ENCODE data around the gene MECP2.

DNA sequence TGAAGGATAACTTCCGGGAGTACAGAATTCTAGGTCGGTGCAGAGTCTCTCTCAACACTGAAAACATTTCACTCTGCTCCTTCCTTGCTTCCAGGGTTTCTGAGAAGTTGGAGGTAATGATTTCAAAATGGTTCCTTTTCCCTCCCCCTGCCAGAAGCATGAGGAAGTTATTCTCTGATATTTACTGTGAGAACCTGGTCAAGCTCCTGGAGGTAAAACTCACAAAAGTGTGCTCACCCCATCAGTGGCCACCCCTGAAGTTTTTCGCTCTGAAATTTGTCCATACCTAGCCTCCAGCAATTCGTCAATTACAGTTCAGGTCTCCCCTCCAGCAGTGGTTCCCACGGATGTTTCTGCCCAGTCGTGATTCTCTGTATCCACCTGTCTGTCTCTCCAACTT is 16.2 kb upstream of the MECP2 start:
- TF ChIP-seq, protein P1, sequence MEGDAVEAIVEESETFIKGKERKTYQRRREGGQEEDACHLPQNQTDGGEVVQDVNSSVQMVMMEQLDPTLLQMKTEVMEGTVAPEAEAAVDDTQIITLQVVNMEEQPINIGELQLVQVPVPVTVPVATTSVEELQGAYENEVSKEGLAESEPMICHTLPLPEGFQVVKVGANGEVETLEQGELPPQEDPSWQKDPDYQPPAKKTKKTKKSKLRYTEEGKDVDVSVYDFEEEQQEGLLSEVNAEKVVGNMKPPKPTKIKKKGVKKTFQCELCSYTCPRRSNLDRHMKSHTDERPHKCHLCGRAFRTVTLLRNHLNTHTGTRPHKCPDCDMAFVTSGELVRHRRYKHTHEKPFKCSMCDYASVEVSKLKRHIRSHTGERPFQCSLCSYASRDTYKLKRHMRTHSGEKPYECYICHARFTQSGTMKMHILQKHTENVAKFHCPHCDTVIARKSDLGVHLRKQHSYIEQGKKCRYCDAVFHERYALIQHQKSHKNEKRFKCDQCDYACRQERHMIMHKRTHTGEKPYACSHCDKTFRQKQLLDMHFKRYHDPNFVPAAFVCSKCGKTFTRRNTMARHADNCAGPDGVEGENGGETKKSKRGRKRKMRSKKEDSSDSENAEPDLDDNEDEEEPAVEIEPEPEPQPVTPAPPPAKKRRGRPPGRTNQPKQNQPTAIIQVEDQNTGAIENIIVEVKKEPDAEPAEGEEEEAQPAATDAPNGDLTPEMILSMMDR (IDR thresholded peaks at IDR 0.05; ENCODE audit: low read depth, low read length), result no peak
- no peak for TF ChIP-seq EZH2phosphoT487 (IDR thresholded peaks at IDR 0.05; ENCODE audit: low read depth)

Data from OCI-LY3 (cell line).